GM13976 (cell line): Measurements from ENCODE around the gene PCDH17.

Source experiments
- DNase-seq: peaks from one replicate; pipeline ENCODE4 v3.0.0; 2012; ENCODE audit warnings: low spot score
- in situ Hi-C: fragments of 300-500 bp; cut with MboI; formaldehyde crosslinking; loops from one replicate; pipeline ENCODE4 v1.12.0; 2022; ENCODE audit warnings: low sequenced_read_pairs, mixed read lengths, inconsistent platforms; ENCODE audit not compliant: unreplicated experiment
- TF ChIP-seq, protein P1 (sequence below): IDR thresholded peaks from 2 replicates; pipeline ENCODE4 v1.5.1; 2012; ENCODE audit warnings: borderline replicate concordance, mild to moderate bottlenecking; ENCODE audit not compliant: insufficient read depth; ENCODE audit errors: extremely low read depth, missing control alignments, control extremely low read depth

The PCDH17 gene

DNA sequence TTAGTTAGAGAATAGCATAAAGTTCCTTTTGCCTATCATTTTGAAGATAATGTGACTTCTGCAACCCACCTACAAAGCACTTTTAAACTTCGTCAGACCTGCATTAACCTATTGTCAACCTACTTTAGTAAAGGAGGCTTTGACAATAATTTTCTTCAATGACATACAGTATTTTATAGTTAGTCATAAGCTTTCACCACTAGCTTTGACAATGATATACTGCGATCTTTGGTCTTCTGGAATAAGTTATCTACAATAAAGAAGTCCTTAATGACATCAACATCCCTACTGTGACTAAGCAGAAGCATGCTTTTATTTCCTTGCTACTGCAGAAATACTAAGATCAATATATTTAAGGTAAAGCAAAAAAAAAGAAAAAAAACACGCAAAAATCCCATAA, 9.5 kb downstream of the PCDH17 start:
- in situ Hi-C loops = loop anchor here (25.0 kb wide), 1 partner anchor 1671 kb away; no protein-coding TSS in a partner anchor
- DNase-seq = no peak
- TF ChIP-seq, protein P1, sequence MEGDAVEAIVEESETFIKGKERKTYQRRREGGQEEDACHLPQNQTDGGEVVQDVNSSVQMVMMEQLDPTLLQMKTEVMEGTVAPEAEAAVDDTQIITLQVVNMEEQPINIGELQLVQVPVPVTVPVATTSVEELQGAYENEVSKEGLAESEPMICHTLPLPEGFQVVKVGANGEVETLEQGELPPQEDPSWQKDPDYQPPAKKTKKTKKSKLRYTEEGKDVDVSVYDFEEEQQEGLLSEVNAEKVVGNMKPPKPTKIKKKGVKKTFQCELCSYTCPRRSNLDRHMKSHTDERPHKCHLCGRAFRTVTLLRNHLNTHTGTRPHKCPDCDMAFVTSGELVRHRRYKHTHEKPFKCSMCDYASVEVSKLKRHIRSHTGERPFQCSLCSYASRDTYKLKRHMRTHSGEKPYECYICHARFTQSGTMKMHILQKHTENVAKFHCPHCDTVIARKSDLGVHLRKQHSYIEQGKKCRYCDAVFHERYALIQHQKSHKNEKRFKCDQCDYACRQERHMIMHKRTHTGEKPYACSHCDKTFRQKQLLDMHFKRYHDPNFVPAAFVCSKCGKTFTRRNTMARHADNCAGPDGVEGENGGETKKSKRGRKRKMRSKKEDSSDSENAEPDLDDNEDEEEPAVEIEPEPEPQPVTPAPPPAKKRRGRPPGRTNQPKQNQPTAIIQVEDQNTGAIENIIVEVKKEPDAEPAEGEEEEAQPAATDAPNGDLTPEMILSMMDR = no peak

DNA sequence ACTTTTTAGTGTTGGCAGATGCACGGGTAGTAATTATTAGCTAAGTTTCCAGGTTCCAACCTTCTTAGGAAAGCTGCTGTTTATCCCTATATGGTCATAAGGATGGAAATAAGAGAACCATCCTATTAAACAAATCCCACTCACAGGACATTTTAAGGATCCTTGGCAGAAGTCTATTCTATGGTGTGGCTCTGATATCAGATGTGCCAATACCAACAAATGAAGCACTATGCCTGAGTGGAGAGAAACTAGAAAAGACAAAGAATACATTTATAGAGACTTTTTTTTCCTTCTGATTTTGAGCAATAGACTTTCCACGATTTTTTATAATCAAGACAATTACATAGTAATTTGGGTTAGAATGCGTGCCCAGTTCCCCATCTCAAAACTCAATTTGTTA, 12.6 kb downstream of the PCDH17 start:
- no peak for DNase-seq
- in situ Hi-C loops = loop anchor here (25.0 kb wide), 1 partner anchor 1668 kb away; no protein-coding TSS in a partner anchor
- TF ChIP-seq, protein P1 = no peak

DNA sequence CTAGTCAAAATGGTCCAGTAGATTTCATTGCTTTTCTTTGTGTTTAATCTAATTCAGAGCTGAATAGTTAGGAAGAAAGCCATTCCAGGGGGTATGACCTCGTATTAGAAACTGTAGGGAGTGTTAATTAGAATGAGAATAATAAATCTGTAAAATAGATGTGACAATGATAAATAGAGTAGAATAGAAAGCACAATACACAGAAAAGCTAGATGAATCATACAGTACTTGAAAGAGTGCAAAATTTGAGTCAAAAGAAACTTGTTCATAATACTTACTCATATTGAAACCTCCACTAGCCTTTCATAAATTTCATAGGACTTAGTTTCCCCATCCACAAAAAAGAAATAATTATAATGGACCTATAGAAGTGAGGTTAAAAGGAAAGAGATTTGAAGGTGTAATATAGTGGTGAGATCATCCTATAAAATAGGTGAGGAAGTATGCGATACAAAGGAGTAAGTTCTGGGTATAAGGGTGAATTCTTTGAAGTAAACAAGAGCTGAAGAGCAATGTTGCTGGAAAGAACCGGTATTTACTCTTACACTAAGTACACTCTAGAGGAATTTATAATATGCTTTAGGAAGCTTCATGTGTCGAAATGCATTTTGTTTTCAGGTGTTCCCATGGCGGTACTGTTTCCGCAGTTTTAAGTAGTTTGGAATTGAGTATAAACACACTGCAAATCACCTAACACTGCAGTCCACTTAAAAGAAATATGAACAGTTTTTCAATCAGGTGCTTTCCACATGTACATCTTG, 21.9 kb downstream of the PCDH17 start:
- in situ Hi-C loops = no loop called here
- TF ChIP-seq, protein P1 = no peak
- DNase-seq = no peak

DNA sequence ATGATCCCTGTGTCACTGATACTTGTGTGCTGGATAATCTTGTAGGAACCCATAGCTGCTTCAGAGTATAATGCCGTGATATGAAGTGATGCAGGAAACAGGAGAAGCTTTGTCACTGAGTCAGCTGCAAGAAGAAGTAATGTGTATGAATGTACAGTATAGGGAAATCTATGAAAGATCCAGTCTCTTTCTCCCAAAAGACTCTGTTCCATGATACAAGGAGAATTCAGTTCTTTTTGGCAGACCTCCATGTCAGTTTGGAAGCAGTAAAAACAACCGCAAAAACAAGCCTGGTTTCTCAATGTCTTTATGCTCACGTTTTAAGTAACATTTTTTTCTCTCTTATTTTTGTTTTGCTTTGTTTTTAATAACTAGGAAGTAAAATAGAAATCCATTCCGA, 33.9 kb downstream of the PCDH17 start:
- TF ChIP-seq, protein P1 = no peak
- DNase-seq = no peak
- in situ Hi-C loops = no loop called here

DNA sequence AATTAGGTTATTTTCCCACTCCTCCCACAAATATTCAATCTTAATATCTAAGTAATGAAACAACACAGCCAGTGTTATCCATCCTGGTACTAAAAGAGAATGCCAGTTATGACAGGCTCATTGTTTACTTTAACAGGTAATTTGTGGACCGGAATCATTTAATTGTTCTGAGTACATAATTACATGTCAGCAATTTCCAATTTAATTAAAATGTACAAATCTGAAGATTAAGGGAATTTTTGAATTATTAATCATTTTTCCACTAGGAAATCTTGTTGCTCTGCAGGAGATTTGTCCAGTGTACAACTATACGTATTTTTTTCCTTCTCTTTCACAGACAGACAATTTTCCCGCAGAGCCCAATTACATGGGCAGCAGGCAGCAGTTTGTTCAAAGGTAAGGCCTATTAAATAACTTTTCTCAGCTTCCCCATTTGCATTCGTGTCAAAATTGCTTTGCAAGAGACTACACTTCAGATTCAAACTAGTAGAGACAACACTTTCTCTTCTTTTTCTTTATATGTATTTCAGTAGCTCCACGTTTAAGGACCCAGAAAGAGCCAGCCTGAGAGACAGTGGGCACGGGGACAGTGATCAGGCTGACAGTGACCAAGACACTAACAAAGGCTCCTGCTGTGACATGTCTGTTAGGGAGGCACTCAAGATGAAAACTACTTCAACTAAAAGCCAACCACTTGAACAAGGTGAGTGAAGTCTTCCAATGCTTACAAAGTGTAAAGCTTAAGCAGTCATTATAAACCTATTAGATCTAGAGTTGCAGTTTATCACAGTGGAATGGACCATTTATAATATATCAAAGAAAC, 34.8 kb downstream of the PCDH17 start:
- TF ChIP-seq, protein P1 = no peak
- DNase-seq = no peak
- in situ Hi-C loops = no loop called here

DNA sequence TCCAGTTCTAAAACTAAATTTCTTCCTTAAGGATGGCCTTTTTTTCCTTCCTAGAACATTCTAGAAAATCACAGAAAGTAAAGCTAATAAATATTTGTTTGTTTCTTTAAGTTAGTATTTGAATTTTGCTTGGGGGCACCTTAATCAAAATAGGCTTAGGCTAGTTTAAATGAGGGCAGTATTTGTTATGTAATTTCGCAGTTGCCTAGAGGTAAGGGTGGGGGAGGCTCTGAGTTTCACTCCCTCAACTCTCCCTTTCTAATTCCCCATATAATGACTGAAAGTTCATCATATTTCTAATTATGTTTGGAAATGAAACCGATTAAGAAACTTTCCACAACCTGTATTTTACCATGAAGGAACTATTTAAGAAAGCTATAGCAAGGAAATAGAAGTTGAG, 40.6 kb downstream of the PCDH17 start:
- in situ Hi-C loops = no loop called here
- TF ChIP-seq, protein P1 = no peak
- no peak for DNase-seq
